KOPT-K1 (cell line): ENCODE results near the gene MEX3A.

Experiments used
- H3K27ac ChIP-seq: fragments of 200-600 bp; sonication (generic); 2 replicates; pipeline ENCODE4 v1.5.1; 2016; ENCODE audit warnings: antibody characterized with exemption, mild to moderate bottlenecking, low read depth, low read length; ENCODE audit not compliant: poor library complexity, severe bottlenecking
- H3K36me3 ChIP-seq: fragments of 200-600 bp; sonication (generic); 2 replicates; pipeline ENCODE4 v1.5.1; 2017; ENCODE audit warnings: antibody characterized with exemption, mild to moderate bottlenecking, low read length, moderate library complexity; ENCODE audit not compliant: insufficient read depth
- H3K9me3 ChIP-seq: fragments of 200-600 bp; sonication (generic); 2 replicates; pipeline ENCODE4 v1.5.1; 2017; ENCODE audit warnings: antibody characterized with exemption, low read length, mild to moderate bottlenecking; ENCODE audit not compliant: insufficient read depth, poor library complexity, severe bottlenecking

Gene MEX3A

DNA sequence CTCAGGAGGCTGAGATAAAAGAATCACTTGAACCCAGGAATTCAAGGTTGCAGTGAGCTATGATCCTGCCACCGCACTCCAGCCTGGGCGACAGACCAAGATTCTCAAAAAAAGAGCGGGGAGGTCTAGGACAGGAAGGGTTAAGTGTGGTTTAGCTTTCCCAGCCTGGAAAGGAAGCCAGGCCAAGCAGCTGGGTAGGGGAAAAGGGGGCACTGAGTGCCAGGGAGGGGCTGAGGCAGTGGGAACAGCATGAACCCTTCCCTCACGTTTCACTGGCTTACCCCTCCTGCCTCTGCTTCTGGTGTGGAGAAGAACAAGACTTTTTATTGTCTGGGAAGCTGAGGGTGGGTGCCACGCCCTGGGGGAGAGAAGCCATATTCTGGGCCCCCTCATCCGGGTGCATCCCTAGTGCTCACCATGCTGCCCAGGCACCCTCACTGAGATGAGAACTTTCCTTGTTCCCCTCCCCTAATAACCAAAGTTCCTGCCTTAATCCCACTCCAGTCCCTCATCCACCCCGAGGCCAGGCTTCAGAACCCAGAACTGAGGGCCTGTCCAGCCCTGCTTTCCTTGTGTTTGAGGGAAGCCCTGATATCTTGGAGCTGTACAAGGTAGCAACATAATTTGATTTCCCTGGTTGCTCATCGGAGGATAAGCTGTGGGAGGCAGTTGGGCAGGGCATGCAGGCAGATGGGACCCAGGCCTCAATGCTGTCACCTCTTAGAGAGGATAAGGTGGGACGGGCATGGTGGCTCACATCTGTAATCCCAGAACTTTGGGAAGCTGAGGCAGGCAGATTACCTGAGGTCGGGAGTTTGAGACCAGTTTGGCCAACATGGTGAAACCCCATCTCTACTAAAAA is 30.2 kb upstream of the MEX3A start:
- H3K27ac ChIP-seq = no peak overlapping the region
- no peaks in the 10 kb centered on the region for H3K36me3 ChIP-seq
- H3K9me3 ChIP-seq = no peaks in the 10 kb centered on the region

DNA sequence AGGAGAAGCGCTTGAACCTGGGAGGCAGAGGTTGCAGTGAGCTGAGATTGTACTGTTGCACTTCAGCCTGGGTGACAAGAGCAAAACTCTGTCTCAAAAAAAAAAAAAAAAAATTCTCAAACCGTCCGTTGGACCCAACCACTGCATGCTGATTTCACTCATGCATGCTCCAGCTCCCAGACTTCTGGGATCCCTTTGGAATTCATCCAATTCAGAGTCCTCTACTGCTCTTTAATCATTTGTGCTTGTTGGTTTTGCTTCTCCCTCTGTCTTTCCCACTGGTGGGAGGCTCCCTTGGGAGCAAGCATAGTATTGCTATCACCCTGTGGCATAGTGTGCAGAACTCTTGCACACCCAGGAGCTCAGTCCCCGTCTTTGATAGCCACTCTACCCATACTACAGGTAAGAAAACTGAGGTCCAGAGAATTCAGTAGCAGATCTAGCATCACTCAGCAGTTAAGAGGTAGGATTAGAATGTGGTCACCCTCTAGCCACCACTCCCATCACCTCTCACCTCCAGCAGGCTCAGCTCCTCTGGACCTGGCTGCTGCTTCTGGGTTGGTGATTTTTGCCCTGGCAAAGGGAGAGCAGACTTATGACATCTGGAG is 29.2 kb upstream of the MEX3A start:
- Histone ChIP-seq H3K9me3 (no peaks in the 10 kb centered on the region), H3K36me3 (no peaks in the 10 kb centered on the region), H3K27ac (no peak overlapping the region)

DNA sequence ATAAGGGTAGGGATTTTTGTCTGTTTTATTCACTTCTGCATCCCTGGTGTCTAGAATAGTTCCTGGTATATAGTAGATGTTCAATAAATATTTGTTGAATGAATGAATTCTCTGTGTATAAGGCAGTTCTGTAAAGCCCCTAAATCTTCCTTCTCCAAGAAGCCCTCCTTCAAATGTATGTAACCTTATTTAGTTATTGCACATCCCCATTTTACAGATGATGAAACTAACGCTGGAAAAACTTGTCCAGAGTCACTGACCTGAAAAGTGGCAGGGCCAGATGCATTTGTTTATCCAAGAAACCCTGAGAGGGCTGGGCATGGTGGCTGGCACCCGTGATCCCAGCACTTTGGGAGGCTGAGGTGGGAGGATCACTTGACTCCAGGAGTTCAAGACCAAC is 28.0 kb upstream of the MEX3A start:
- H3K9me3 ChIP-seq = no peaks in the 10 kb centered on the region
- H3K36me3 ChIP-seq = no peaks in the 10 kb centered on the region
- no peak overlapping the region for H3K27ac ChIP-seq

- H3K9me3 ChIP-seq = no peaks in the 10 kb centered on the region
- H3K36me3 ChIP-seq = no peaks in the 10 kb centered on the region
- H3K27ac ChIP-seq = no peak overlapping the region
These were observed 26.5 kb upstream of the MEX3A start for GRCh38 chr1:156108664-156109241.

- Histone ChIP-seq H3K36me3 (no peaks in the 10 kb centered on the region), H3K27ac (no peak overlapping the region), H3K9me3 (no peaks in the 10 kb centered on the region)
These were observed 25.8 kb upstream of the MEX3A start for GRCh38 chr1:156108057-156108456.

GRCh38 chr1:156106624-156107488 is 24.6 kb upstream of the MEX3A start:
- no peaks in the 10 kb centered on the region for H3K9me3 ChIP-seq
- H3K27ac ChIP-seq = no peak overlapping the region

DNA sequence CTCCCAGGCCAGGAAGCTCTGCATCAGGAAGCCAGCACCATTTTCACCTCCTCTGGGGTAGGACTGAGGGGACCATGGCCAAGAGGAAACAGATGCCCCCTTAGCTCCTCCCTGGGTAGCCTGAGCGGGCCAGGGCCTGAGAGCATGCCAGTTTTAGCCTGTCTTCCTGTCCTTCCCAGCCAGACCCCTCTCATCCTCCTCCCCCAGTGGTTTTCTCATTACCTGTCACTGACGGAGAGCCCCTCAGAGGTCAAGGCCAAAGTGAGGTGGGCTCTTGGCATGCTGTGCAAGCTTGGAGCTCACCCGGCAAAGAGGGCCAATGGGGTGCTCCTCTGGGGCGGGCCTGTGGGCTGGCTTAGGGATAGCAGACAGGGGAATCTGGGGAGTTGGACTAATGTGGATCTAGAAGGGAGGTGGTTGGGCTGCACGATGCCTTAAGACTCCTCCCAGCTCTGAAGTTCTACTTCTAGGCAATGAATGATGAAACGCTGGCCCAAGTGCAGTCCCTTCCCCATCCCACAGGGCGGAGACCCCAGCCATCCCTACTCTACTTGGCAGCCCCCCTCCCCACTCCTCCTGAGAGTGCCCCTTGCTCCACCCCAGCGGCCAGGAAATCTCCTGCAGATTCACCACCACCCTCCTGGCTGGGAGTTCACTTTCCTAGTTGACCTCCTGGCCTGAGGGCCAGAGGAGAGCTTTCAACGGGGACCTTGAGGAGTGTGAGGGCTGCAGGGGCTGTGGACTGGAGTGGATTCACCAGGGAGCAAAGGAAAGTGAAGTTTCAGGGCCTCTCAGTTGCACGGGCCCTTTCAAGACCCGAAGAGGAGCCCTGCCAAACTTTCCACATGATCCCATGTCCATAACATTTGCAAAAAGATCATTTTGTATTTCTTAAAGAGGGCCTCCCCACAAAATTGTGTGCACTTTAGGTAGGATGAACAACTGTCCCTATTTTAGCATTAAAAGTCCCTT is 22.9 kb upstream of the MEX3A start:
- H3K36me3 ChIP-seq = no peaks in the 10 kb centered on the region
- H3K9me3 ChIP-seq = no peaks in the 10 kb centered on the region
- no peak overlapping the region for H3K27ac ChIP-seq

More at GRCh38 chr1:156106624-156107488, 24.6 kb upstream of the MEX3A start:
- no peaks in the 10 kb centered on the region for H3K36me3 ChIP-seq

GRCh38 chr1:156104065-156104810 is 22.0 kb upstream of the MEX3A start:
- no peaks in the 10 kb centered on the region for H3K9me3 ChIP-seq
- H3K36me3 ChIP-seq = no peaks in the 10 kb centered on the region
- no peak overlapping the region for H3K27ac ChIP-seq

DNA sequence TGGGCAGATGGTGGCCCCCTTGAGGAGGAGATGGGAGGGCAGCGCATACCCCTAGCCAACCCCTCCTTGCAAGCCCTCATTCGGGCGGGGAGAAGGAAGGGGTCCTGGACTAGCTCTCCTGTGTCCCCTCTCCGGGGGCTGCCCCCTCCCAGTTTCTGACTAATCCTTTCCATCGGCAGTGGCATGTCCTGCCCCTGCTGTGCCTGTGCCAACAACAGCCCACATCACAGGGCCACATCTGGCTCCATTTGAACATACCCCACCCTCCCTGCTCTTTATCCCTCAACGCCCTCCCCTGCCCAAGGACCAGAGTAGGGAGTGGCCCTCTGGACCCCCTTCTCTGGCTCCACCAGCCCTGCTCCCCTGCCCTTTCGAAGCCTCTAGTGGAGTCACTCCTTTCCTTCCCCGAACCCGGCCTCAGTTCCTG is 21.3 kb upstream of the MEX3A start:
- H3K9me3 ChIP-seq = no peaks in the 10 kb centered on the region
- no peak overlapping the region for H3K27ac ChIP-seq
- H3K36me3 ChIP-seq = no peaks in the 10 kb centered on the region

DNA sequence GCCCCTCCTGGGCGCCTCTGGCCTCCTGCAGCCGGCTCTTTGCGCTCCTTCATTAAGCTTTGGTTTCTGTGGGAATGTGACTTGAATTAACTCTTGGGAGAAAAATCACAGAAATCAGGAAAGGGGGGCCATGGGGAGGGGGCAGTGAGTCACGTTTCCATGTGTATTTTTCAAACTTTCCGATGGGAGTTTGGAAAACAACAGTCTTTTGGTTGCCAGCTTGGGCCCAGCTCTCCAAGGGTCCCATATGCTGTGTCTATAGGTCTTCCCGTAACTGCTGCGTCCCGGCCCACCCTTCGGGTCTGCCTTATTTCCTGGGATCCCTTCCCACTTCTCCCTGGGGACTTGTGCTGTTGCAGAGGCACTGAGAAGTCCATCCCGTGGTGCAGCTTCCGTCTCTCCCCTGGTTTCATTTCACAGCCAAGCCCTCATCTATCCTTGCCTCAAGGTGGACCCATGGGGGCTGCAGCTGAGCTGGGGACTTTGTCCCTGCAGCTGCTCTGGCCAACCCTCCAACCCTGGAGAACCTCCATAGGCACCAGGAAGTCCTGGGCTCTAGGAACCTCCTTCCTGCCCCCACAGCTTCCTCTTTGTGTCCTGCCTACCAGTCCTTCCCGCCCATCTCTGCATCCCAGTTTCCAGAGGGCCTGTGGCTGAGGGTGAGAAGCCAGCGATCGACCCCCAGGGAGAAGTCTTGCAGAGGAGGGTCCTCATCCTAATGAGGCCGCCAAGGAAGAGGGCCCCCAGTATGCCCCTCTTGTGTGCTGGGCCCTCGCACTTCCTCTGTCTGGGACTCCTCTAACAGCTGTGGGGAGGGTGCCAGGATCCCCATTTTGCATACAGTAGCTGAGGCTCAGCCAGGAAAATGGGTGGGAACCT is 20.6 kb upstream of the MEX3A start:
- no peaks in the 10 kb centered on the region for H3K36me3 ChIP-seq
- no peak overlapping the region for H3K27ac ChIP-seq
- H3K9me3 ChIP-seq = no peaks in the 10 kb centered on the region

GRCh38 chr1:156101880-156102279 is 19.6 kb upstream of the MEX3A start:
- Histone ChIP-seq H3K36me3 (no peaks in the 10 kb centered on the region), H3K27ac (no peak overlapping the region), H3K9me3 (no peaks in the 10 kb centered on the region)

DNA sequence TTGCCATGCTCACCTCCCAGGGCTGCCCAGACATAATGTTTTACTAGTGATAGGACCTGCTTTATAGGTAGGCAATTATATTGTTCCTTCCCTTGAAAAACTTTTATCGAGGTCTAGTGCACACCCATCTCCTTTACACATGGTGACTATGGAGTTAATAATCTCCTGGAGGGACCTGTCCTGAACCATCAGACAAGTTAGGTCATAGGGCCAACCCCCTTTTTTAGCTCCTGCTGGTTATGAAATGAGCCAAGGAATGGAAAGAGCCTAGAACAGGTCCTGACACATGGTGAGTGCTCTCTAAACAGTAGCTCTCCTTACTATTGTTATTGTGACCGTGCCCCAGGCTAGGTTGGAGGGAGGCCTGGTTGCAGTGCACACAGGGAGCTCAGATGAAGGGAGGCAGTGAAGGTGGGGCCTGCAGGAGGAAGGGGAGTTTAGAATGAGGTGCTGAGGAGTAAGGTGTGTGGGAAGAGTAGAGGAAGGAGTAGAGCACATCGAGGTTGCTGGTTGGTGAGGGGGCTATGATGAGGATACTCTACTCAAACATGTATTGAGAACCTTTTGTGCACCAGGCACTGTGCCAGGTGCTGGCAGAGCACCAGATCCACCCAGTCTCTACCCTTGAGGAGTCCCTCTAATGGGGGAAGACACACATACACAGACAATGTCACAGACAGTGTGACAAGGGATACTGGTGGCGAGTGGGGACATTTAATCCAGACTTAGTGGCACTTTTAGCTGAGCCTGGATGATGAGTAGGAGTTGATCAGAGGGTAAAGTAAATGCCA is 18.1 kb upstream of the MEX3A start:
- no peak overlapping the region for H3K27ac ChIP-seq
- H3K36me3 ChIP-seq = no peaks in the 10 kb centered on the region

More for the DNA sequence above, 18.1 kb upstream of the MEX3A start:
- H3K9me3 ChIP-seq = no peaks in the 10 kb centered on the region
